Mucosa of descending colon (tissue), 3 donors: ENCODE measurements around the gene SSX2IP. TPM values are rescaled to one million over a fixed set of nuclear protein-coding genes. Genes with fewer than 3 reads are reported as not detected.

Experiments
- ATAC-seq: fragments of 200-7000 bp; cut with Tn5 transposase; one replicate; pipeline ENCODE4 v1.9.1; 2020; ENCODE audit warnings: mild to moderate bottlenecking, moderate library complexity
- DNase-seq, 3 donors: peaks; one replicate each; pipeline ENCODE4 v3.0.0-alpha.2; 2020
- H3K36me3 ChIP-seq: fragments of 200-600 bp; one replicate; pipeline ENCODE4 v1.8.0; 2021; ENCODE audit warnings: low read depth, mild to moderate bottlenecking
- H3K4me1 ChIP-seq: fragments of 200-600 bp; one replicate; pipeline ENCODE4 v1.8.0; 2021; ENCODE audit warnings: low read depth, mild to moderate bottlenecking
- H3K4me3 ChIP-seq: fragments of 200-600 bp; one replicate; pipeline ENCODE4 v1.8.0; 2021; ENCODE audit warnings: mild to moderate bottlenecking
- H3K9me3 ChIP-seq: fragments of 200-600 bp; one replicate; pipeline ENCODE4 v1.8.0; 2021; ENCODE audit warnings: mild to moderate bottlenecking
- intact Hi-C, 2 donors: fragments of 100-400 bp; cut with DNase I in 1 of 2; cut with micrococcal nuclease in 1 of 2; formaldehyde crosslinking; loops; one replicate each; pipeline versions ENCODE4 v1.11.0 to v1.11.1; 2022; cut with DNase I, micrococcal nuclease
- total RNA-seq, 3 donors: library from RNA; stranded (reverse); fragmentation: NEBNext Ultra II Directional in 2 of 3; extraction: Animal tissue kit (Norgen Biotek cat#: 25700) in 2 of 3; gene quantifications; one replicate each; pipeline versions ENCODE4 v1.2.1 to v1.2.4, GENCODE V29; 2021 to 2023
- TF ChIP-seq, protein P1 (sequence below): fragments of 200-600 bp; IDR thresholded peaks from one replicate; pipeline ENCODE4 v1.8.0; 2022; ENCODE audit warnings: antibody characterized with exemption, mild to moderate bottlenecking
- donor health status: DM: no; HTN: no; CAD: no; lungs with moderate emphysema.
- donor health status: DM: no; HTN: no; CAD: no.
- donor health status: DM: no; HTN: yes; CAD: no.

SSX2IP gene
- total RNA-seq, 3 donors from 2014 or later, result 6.2 to 36.7 (median 14.4) TPM

DNA sequence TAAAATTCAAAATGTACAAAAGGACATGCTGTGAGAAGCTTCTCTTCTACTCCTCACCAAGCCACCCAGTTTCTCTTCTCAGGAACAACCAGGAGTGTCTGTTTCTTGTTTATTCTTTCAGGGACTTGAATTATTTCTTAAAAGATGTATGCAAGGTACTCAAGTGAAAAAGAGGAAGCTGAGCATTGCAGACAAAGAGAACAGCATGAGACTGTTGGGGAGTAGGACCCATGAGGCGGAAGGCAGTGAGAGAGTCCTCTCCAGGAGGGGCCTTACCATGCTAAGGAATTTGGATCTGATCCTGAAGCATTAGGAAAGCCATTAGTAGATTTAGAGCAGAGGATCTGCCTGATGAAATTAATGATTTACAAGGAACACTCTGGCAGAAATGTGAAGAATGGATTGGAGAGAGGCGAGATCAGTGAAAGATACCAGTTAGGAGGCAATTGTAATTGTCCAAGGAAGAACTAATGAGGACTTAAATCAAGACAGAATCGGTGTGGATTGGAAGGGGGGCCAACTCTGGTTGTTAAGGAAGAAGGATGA is 14.7 kb upstream of the SSX2IP start:
- Histone ChIP-seq H3K4me3 (no peak overlapping the region), H3K4me1 (no peaks in the 10 kb centered on the region), H3K9me3 (no peaks in the 10 kb centered on the region), H3K36me3 (no peaks in the 10 kb centered on the region)
- TF ChIP-seq, protein P1, sequence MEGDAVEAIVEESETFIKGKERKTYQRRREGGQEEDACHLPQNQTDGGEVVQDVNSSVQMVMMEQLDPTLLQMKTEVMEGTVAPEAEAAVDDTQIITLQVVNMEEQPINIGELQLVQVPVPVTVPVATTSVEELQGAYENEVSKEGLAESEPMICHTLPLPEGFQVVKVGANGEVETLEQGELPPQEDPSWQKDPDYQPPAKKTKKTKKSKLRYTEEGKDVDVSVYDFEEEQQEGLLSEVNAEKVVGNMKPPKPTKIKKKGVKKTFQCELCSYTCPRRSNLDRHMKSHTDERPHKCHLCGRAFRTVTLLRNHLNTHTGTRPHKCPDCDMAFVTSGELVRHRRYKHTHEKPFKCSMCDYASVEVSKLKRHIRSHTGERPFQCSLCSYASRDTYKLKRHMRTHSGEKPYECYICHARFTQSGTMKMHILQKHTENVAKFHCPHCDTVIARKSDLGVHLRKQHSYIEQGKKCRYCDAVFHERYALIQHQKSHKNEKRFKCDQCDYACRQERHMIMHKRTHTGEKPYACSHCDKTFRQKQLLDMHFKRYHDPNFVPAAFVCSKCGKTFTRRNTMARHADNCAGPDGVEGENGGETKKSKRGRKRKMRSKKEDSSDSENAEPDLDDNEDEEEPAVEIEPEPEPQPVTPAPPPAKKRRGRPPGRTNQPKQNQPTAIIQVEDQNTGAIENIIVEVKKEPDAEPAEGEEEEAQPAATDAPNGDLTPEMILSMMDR, result no peak
- ATAC-seq, result no peak
- no peak for DNase-seq
- intact Hi-C loops, result no loop called here

DNA sequence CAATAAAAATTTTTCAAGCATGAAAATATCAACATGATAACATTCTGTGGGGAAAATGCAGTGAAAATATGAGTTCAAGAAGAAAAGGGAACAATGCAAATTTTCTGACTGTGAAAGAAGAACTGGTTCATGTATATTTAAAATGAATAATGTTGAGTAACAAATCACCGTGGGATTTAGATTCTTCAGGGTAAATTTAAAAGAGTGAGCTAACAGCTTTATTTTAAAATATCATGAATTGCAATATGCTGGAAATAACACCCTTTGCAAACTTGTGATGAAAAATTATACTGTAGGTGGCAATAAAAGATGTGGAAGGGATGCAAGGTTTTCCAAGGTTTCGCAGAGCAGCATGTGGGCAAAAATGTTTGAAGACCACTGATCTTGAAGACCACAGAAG is 13.2 kb upstream of the SSX2IP start:
- no peak overlapping the region for H3K4me3 ChIP-seq
- ATAC-seq, result no peak
- no peaks in the 10 kb centered on the region for H3K9me3 ChIP-seq
- no peaks in the 10 kb centered on the region for H3K36me3 ChIP-seq
- DNase-seq, result no peak
- intact Hi-C loops, result no loop called here
- no peaks in the 10 kb centered on the region for H3K4me1 ChIP-seq
- TF ChIP-seq, protein P1, result no peak

DNA sequence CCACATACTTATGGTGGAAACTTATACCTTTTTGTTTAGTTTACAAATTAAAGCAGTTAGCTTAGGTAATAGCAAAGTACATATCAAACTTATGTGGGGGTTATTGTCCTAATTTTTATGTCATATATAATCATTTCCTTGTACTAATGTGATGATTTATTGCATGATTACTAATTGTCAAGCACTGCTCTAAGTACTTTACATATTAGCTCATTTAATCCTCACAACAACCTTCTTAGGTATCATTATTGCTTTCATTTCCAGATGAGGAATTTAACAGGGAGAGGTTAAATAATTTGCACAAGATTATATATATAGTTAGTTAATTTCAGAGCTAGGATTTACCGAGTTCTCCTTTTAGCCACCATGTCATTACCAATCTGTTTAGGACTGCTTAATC is 11.9 kb upstream of the SSX2IP start:
- intact Hi-C loops, result no loop called here
- DNase-seq (no peak), ATAC-seq (no peak)
- Histone ChIP-seq H3K4me3 (no peak overlapping the region), H3K9me3 (no peaks in the 10 kb centered on the region), H3K4me1 (no peaks in the 10 kb centered on the region), H3K36me3 (no peaks in the 10 kb centered on the region)
- TF ChIP-seq, protein P1, result no peak

DNA sequence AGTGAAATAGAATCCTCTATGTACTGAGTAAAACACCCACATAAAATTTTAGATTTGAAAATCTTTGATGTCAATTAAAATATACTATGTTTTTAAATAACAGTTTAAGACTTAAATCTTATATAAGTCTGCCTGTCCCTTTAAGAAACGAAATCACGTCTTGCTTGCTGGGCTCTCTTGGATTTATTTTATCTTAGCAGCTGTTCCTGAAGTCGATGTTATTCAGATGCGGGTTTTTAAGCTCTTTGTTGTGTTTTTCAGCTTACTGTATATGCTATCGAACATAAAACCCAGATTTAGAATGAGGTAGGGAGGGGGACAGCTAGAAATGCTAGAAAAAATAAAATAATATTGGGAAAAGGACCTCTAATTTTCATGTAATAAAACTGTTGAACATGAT is 11.1 kb upstream of the SSX2IP start:
- ATAC-seq, result no peak
- no peaks in the 10 kb centered on the region for H3K36me3 ChIP-seq
- no peak for DNase-seq
- H3K9me3 ChIP-seq, result no peaks in the 10 kb centered on the region
- no peak overlapping the region for H3K4me3 ChIP-seq
- TF ChIP-seq, protein P1, result no peak
- no peaks in the 10 kb centered on the region for H3K4me1 ChIP-seq
- intact Hi-C loops, result no loop called here

DNA sequence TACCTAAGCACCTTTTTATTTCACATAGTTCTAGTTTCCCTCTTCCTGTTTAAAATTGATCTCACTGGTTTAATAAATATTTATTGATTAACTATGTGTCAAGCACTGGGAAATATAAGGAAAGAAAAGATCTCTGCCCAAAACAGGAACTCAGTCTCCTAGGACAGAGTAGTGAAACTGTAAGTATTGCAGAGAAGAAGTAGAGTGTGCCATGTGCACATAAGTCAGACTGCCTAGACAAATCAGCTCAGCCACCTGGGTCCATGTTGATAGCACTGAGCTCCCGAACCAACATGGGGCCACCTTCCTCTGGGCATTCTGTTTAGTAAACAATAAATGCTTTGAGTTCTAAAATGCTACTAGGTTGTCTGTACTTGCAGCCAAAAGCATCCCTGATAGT is 9.8 kb upstream of the SSX2IP start:
- no peak for DNase-seq
- TF ChIP-seq, protein P1, result no peak
- ATAC-seq, result no peak

More for the DNA sequence above, 9.8 kb upstream of the SSX2IP start:
- H3K9me3 ChIP-seq, result no peaks in the 10 kb centered on the region
- no peak overlapping the region for H3K4me3 ChIP-seq
- H3K4me1 ChIP-seq, result no peaks in the 10 kb centered on the region
- intact Hi-C loops, result no loop called here
- H3K36me3 ChIP-seq, result no peaks in the 10 kb centered on the region
